ENCODE results near the gene TRIM29.
"Not testable (repeated sequence)": the region's sequence is repeated elsewhere in the genome, so short reads cannot be mapped to it uniquely, and the experiment has no call there.

TRIM29 gene

GRCh38 chr11:120137611-120138521, at the start of gene TRIM29:
TRIM29 (minus strand) TSS chr11:120138113; CDS start chr11:120138031, 82 bp downstream.
- DNase-seq (ENCODE audit: low read depth in 2 of 2), result no peak

- no peak for DNase-seq (ENCODE audit: low read depth in 2 of 2)
Measured at GRCh38 chr11:120186774-120187591, 49.1 kb upstream of the TRIM29 start.

- DNase-seq (ENCODE audit: low read depth in 2 of 2), result no peak
Measured at GRCh38 chr11:120186456-120186773, 48.5 kb upstream of the TRIM29 start.

- no peak for DNase-seq (ENCODE audit: low read depth in 2 of 2)
Measured at GRCh38 chr11:120185706-120186455, 48.0 kb upstream of the TRIM29 start.

DNA sequence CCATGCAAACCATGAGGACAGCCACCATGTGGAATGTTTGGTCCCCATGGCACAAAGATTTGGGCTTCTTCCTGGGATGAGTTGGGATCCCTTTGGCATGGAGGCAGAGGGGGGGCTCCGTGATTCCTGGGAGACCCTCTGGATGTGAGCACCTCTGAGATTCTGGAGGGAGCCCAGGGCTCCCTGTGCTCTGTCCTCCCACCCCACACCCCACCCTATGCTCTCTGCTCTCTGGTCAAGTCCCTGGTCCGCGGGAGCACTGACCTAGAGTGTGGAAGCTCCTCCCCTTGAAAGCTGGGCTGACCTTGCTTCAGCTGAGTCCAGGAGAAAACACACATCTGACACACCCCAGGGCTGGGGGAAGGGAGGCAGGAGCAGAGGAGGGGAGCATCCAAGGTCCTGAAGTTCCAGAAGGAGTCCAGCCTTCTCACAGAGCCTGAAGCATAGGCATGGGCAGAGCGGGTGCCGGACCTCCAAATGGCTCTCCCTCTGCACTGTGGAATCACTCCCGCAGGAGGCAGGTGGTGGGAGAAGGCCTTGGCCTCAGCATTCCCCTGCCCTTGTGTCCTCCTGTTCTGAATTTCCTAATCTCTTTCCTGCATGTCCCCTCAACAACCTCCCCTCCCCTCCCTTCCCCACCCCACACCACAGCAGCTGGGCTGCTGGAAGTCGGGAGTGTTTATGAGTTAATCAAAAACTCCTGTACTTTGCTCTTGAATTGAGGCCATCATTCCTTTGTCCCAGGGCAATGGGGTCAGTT, 47.2 kb upstream of the TRIM29 start:
- DNase-seq (ENCODE audit: low read depth in 2 of 2), result no peak

GRCh38 chr11:120184371-120184945, 46.5 kb upstream of the TRIM29 start:
- DNase-seq (ENCODE audit: low read depth in 2 of 2), result no peak

DNA sequence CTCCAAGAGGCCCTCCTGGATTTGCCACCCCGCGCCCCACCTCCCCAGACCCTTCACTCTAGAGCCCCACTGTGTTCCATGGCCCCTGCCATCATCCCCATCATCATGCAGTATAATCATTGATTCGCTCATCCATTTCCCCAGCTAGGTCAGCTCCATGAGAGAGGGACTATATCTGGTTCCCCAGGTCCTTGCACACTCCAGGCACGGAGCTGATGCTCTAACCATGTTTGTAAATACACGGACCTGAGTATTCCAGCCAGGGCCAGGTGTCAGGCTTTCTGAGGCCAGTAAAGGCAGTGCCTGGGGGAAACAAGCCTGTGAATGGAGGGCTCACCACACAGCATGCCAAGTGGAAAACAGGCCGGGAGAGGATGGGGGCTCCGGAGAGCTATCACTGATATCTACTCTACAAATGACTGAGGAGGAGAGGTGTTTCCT, 45.8 kb upstream of the TRIM29 start:
- DNase-seq (ENCODE audit: low read depth in 2 of 2), result no peak

DNA sequence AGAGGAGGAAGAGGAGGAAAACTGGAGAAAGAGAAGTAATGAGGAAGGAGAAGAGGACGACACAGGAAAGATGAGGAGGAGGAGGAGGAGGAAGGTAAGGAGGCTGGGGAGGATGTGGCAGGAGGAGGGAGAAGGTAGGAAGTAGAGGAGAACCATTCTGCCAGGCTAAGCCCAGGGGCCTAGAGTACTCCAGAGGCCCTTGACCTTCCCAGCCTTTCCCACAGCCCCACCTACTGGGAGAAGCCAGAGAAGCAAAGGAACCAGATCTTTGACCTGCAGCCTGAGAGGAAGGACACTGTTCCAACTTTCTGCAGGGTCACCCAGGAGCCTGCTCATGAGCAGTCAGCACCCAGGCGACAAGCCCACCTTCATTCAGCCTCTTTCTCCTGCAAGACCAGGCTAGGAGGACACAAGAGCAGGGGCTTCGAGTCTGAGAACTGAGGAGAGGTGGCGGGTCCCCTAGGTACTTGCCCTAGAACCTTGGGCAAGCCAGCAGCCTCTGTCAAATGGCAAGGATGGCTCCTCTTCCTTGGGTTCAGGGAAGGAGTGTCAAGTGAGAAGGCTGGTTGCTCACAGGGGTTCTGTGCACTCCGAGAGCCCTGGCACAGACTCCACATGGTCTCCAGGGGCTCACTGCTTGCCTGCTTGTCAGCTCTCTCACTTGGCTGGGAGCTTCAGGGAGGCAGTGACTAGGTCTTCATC, 45.0 kb upstream of the TRIM29 start:
- DNase-seq (ENCODE audit: low read depth in 2 of 2), result no peak

- DNase-seq (ENCODE audit: low read depth in 2 of 2), result no peak
Measured at GRCh38 chr11:120182372-120182771, 44.5 kb upstream of the TRIM29 start.

- DNase-seq (ENCODE audit: low read depth in 2 of 2), result no peak
Measured at GRCh38 chr11:120181376-120181975, 43.6 kb upstream of the TRIM29 start.

DNA sequence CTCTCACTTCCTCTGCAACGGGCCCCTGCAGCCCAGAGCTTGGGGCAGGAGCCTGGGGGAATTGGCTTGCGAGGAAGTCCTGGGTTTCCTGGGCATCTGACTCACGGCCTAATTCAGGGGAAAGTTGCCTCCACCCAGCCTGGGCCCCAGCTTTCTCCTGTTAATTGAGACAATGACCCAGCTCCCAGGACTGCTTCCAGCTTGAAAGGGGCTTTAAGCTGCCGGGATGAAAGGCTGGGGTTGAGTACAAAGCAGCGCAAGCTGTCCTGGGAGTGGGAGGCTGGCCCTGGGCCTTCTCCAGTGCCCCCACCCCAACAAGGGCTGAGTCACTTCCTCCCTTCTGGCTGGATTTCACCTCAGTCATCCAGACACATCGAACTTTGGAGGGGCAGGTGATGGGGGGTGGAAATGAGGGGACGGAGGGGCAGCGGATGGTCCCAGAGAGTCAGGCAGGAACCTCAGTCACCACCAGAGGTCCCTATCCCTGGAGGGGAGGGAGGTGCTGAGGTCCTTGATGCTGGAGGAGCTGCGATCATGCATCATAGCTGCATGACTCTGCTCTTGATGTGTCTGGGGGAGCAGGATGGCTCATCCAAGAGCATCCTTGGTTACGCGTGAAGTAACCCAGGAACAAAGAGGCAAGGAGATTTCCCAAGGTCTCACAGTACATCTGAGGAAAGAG, 42.8 kb upstream of the TRIM29 start:
- DNase-seq (ENCODE audit: low read depth in 2 of 2), result no peak

DNA sequence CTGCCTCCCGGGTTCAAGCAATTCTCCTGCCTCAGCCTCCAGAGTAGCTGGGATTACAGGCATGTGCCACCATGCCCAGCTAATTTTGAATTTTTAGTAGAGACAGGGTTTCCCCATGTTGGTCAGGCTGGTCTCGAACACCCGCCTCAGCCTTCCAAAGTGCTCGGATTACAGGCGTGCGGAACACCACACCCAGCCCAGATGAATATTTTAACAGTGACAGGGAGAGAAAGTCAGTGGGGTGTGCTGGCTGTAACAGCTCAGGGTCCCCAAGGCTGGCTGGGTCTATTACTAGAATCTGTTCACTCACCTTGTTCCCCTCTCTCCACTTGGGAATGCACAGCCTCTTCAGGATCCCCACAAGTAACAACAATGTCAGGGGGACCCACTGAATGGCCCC, 42.1 kb upstream of the TRIM29 start:
- DNase-seq (ENCODE audit: low read depth in 2 of 2), result not testable (repeated sequence)

DNA sequence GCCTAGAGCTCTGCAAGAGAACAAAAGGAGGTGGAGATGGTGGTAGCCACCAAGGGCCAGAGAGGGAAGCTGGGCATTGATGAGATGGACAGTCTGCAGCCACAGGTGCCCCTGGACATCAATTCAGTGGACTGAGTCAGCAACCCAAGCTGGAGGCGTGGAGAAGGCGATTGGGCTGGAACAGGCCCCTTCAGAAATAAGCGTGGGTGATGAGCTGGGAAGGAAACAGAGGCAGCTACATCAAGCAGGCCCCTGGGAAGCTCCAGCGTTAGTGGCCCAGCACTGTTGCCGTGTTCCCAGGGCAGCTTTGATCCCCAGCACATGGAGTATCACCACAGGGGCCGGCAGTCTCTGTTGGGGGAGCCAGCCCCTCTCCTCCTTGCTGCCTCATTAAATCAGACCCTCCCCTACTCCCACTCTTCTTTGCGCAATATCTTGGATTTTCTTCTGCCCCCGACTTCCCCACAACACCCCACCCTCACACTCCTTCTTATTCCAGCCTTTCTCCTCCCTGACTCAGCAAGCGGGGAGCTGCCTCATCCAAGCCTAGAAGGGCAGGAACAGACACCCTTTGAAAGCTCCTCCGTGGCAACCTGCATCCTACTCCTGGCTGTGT, 41.3 kb upstream of the TRIM29 start:
- no peak for DNase-seq (ENCODE audit: low read depth in 2 of 2)

- no peak for DNase-seq (ENCODE audit: low read depth in 2 of 2)
Measured at GRCh38 chr11:120178561-120179056, 40.7 kb upstream of the TRIM29 start.

DNA sequence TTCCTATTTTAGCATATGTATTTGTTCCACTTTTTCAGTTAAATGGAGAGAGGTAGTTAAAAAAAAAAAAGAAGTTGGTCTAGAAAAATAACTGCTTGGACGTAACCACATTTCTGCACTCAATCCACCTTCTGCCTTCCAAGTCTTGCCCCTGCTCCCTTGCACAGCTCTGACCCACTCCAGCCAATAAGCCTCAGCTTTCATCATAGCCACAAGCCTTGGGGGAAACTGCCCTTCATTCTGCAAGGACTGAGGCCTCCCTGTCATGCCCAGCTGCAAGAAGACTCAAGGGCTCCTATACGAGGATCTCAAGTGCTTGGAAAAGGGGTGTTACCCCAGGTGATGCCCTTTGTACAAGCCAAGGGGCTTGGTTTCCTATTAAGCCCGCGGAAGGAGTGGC, 37.0 kb upstream of the TRIM29 start:
- DNase-seq (ENCODE audit: low read depth in 2 of 2), result no peak

GRCh38 chr11:120173807-120174206, 35.9 kb upstream of the TRIM29 start:
- no peak for DNase-seq (ENCODE audit: low read depth in 2 of 2)

- DNase-seq (ENCODE audit: low read depth in 2 of 2), result no peak
Measured at GRCh38 chr11:120173019-120173705, 35.2 kb upstream of the TRIM29 start.

Measured in stimulated activated CD8-positive, alpha-beta memory T cell treated with anti-CD3 and anti-CD28 coated beads, Interleukin-2, amount 100 ng/mL, for 1 hour (primary cell).